ENCODE results near the gene ZNF787.

The ZNF787 gene

GRCh38 chr19:56091751-56092546, 29.1 kb downstream of the ZNF787 start:
- in situ Hi-C loops (cut with HindIII; ENCODE audit: low sequenced_read_pairs), result no loop called here
- TF ChIP-seq CTCF (IDR thresholded peaks at IDR 0.05; ENCODE audit: low read depth, low read length), result no peak
- no peak for DNase-seq (ENCODE audit: low read depth, low spot score)
- no peak overlapping the region for H3K4me3 ChIP-seq (ENCODE audit: low read depth, low read length)

GRCh38 chr19:56091066-56091490, 30.0 kb downstream of the ZNF787 start:
- DNase-seq (ENCODE audit: low read depth, low spot score), result peak; percentile 31

GRCh38 chr19:56089344-56089743, 31.8 kb downstream of the ZNF787 start:
- TF ChIP-seq CTCF (IDR thresholded peaks at IDR 0.05; ENCODE audit: low read depth, low read length), result no peak
- no peak overlapping the region for H3K4me3 ChIP-seq (ENCODE audit: low read depth, low read length)
- no peak for DNase-seq (ENCODE audit: low read depth, low spot score)
- in situ Hi-C loops (cut with HindIII; ENCODE audit: low sequenced_read_pairs), result no loop called here

More at GRCh38 chr19:56091066-56091490, 30.0 kb downstream of the ZNF787 start:
- TF ChIP-seq CTCF (IDR thresholded peaks at IDR 0.05; ENCODE audit: low read depth, low read length), result no peak
- in situ Hi-C loops (cut with HindIII; ENCODE audit: low sequenced_read_pairs), result no loop called here
- no peak overlapping the region for H3K4me3 ChIP-seq (ENCODE audit: low read depth, low read length)

- in situ Hi-C loops (cut with HindIII; ENCODE audit: low sequenced_read_pairs), result no loop called here
- no peak for TF ChIP-seq CTCF (IDR thresholded peaks at IDR 0.05; ENCODE audit: low read depth, low read length)
- no peak overlapping the region for H3K4me3 ChIP-seq (ENCODE audit: low read depth, low read length)
- DNase-seq (ENCODE audit: low read depth, low spot score), result no peak
Measured at GRCh38 chr19:56088497-56089215, 32.4 kb downstream of the ZNF787 start.

GRCh38 chr19:56087647-56088496, 33.2 kb downstream of the ZNF787 start:
- in situ Hi-C loops (cut with HindIII; ENCODE audit: low sequenced_read_pairs), result no loop called here

More at GRCh38 chr19:56087647-56088496, 33.2 kb downstream of the ZNF787 start:
- no peak overlapping the region for H3K4me3 ChIP-seq (ENCODE audit: low read depth, low read length)
- DNase-seq (ENCODE audit: low read depth, low spot score), result no peak
- no peak for TF ChIP-seq CTCF (IDR thresholded peaks at IDR 0.05; ENCODE audit: low read depth, low read length)
